ENCODE results near the gene SNX1. TPM values are rescaled to one million over a fixed set of nuclear protein-coding genes. Genes with fewer than 3 reads are reported as not detected.

SNX1 gene
- total and polyA plus RNA-seq, 2 donors (not counting 1 experiment from before 2014, with no cell fraction given) = 87.9 to 152 TPM

DNA sequence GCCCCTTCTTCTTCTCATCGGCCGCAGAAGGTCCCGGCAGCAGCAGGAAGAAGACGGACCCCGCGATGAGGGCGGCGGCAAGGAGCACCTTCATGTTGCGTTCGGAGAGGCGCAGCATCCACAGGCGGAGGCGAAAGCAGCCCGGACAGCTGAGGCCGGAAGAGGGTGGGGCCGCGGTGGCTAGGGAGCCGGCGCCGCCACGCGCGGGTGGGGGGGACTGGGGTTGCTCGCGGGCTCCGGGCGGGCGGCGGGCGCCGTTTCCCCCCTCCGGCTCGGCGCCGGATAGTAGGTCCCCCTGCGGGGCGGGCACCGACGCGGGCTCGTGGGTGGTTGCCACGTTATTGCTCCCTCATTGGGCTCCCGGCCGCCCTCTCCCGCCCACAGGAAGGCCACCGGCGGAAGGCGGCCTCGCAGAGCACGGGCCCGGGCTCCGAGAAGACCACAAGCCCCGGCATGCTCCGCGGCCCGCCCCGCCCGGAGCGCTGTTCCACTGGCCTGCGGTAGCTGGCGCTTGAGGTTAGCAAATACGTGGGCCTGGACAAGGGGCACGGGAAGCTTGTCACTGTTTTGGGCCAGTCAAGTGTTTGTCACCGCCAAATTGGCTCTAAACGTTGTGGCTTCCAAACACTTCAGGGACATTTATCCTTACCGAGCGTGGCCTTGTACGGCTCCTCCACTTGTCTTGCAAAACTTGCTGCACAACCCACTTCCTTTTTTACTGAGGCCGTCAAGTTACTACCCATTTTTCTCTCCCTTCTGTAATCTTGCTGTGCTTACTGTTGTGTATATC is 67.3 kb downstream of the SNX1 start, which contains the start of gene PPIB:
TSS of gene PPIB (minus strand) at position 154 of the 790 bp plus-strand sequence. CDS start at position 118, 36 bp downstream.
- Histone ChIP-seq H3K27me3 (replicated peaks in 1 of 4; ENCODE audit: control extremely low read depth in 1 of 4, control insufficient read depth in 3 of 4, insufficient read depth in 4 of 4, low read length in 3 of 4) (no peaks in the 10 kb centered on the region), H3K27ac (ENCODE audit: low read length in 2 of 2) (peak within 1 kb of the TSS; percentile 72 to 87), H3K9me3 (ENCODE audit: control extremely low read depth in 1 of 3, control insufficient read depth in 2 of 3, insufficient read depth in 1 of 3, low read length in 2 of 3) (no peaks in the 10 kb centered on the region), H3K4me3 (ENCODE audit: control extremely low read depth in 1 of 5, extremely low read depth in 1 of 5, insufficient read depth in 1 of 5, low read depth in 2 of 5, low read length in 4 of 5) (peak within 1 kb of the TSS; percentile 65 to 86 (median 85)), H4K20me1 (ENCODE audit: control insufficient read depth, insufficient read depth, low read length, poor library complexity, severe bottlenecking) (peaks cover 35% of the 10 kb centered on the region), H3K9ac (ENCODE audit: low read length) (peak within 1 kb of the TSS; percentile 92), H3K79me2 (ENCODE audit: control insufficient read depth, insufficient read depth, low read length) (peaks cover 40% of the 10 kb centered on the region), H3K4me1 (ENCODE audit: control insufficient read depth in 2 of 2, insufficient read depth in 2 of 2, low read length in 2 of 2) (peaks cover 42 to 58% of the 10 kb centered on the region in 2 donors), H2AFZ (ENCODE audit: insufficient read depth, low read depth, low read length, poor library complexity, severe bottlenecking) (peak within 1 kb of the TSS; percentile 84), H3K36me3 (replicated peaks in 1 of 2; ENCODE audit: control extremely low read depth in 1 of 2, control insufficient read depth in 1 of 2, extremely low read depth in 1 of 2, insufficient read depth in 2 of 2, low read length in 1 of 2) (peaks cover 3 to 38% of the 10 kb centered on the region in 2 experiments), H3K4me2 (replicated peaks; ENCODE audit: low read depth, low read length, poor library complexity, severe bottlenecking) (peak within 1 kb of the TSS; percentile 88)
- CTCF ChIA-PET = interaction anchor here (0.8 to 4.7 kb wide), 8 partner anchors 10 to 490 kb away, joined by 3 to 45 read pairs (median 6); partner anchors contain the start of genes CIAO2A and TRIP4
- Mint-ChIP-seq H3K27me3 (no peaks in the 10 kb centered on the region), H3K27ac (peak within 1 kb of the TSS; percentile 96), H3K4me3 (peak within 1 kb of the TSS; percentile 92), H3K4me1 (peaks cover 52% of the 10 kb centered on the region), H3K9me3 (ENCODE audit: insufficient read depth) (no peaks in the 10 kb centered on the region)
- TF ChIP-seq, protein P1, sequence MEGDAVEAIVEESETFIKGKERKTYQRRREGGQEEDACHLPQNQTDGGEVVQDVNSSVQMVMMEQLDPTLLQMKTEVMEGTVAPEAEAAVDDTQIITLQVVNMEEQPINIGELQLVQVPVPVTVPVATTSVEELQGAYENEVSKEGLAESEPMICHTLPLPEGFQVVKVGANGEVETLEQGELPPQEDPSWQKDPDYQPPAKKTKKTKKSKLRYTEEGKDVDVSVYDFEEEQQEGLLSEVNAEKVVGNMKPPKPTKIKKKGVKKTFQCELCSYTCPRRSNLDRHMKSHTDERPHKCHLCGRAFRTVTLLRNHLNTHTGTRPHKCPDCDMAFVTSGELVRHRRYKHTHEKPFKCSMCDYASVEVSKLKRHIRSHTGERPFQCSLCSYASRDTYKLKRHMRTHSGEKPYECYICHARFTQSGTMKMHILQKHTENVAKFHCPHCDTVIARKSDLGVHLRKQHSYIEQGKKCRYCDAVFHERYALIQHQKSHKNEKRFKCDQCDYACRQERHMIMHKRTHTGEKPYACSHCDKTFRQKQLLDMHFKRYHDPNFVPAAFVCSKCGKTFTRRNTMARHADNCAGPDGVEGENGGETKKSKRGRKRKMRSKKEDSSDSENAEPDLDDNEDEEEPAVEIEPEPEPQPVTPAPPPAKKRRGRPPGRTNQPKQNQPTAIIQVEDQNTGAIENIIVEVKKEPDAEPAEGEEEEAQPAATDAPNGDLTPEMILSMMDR (IDR thresholded peaks at IDR 0.05) = peak; percentile 32
- no peak for TF ChIP-seq EZH2 (IDR thresholded peaks at IDR 0.05; ENCODE audit: borderline replicate concordance, insufficient read depth, low read depth, low read length, poor library complexity, severe bottlenecking)
- peak; percentile 98 for DNase-seq
- under 1% methylated on average over 68 of the region's 69 CpGs for WGBS (ENCODE audit: insufficient coverage)
- POLR2A ChIA-PET = interaction anchor here (0.6 to 4.5 kb wide), 12 partner anchors 11 to 1024 kb away, joined by 3 to 55 read pairs (median 4); partner anchors contain the start of genes CIAO2A, SNX1, SNX22 and TRIP4
- ATAC-seq (ENCODE audit: low read depth) = peak; percentile 91
- intact Hi-C loops (cut with micrococcal nuclease) = loop anchor here (1.0 to 5.0 kb wide), 9 partner anchors 10 to 1124 kb away; partner anchors contain the start of genes APH1B, CIAO2A, CSNK1G1 and PARP16
